ENCODE results near the gene MRPS25. TPM values are rescaled to one million over a fixed set of nuclear protein-coding genes. Genes with fewer than 3 reads are reported as not detected.

The MRPS25 gene
- total and polyA plus RNA-seq, 2 donors (not counting 3 experiments of a cell fraction or from before 2014, with no cell fraction given) = 32.5 to 68.7 TPM

DNA sequence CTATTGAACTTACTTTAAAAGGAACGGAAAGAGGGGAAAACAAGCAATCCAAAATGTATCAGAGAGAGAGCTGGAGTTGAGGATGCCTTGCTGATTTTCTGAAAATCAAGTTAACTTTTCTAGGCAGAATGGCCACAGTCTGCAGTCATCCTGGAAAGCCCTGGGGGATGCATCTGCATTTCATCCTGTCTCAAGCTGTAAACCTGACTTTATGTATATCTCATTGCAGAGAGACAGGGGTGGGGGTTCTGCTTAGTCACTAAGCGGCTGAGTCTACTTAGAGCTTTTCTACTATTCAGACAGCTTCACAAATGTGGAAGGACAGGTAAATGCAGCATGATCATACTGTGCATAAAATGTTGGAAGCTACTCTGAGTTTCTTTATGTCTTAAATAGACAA lies 41.4 kb downstream of the MRPS25 start:
- Histone ChIP-seq H3K9ac (replicated peaks; ENCODE audit: extremely low read depth, insufficient read depth, low read length) (no peak overlapping the region), H3K4me3 (replicated peaks in 1 of 3; ENCODE audit: insufficient read depth in 1 of 3, low read depth in 1 of 3, low read length in 3 of 3) (no peak overlapping the region), H3K36me3 (ENCODE audit: control insufficient read depth in 2 of 2, extremely low read depth in 1 of 2, insufficient read depth in 2 of 2, low read length in 2 of 2) (peaks cover 28 to 37% of the 10 kb centered on the region in 2 experiments), H4K20me1 (replicated peaks; ENCODE audit: control insufficient read depth, extremely low read depth, insufficient read depth, low read length) (no peaks in the 10 kb centered on the region), H3K9me3 (replicated peaks; ENCODE audit: control insufficient read depth, insufficient read depth, low read length) (no peaks in the 10 kb centered on the region), H3K9me1 (replicated peaks; ENCODE audit: control insufficient read depth, extremely low read depth, insufficient read depth, low read length) (no peaks in the 10 kb centered on the region), H2AFZ (ENCODE audit: low read depth, low read length) (no peak overlapping the region), H3K27ac (ENCODE audit: insufficient read depth, low read depth, low read length) (no peak overlapping the region), H3K4me1 (ENCODE audit: control insufficient read depth, extremely low read depth, insufficient read depth, low read length) (no peaks in the 10 kb centered on the region), H3K79me2 (ENCODE audit: control insufficient read depth, insufficient read depth, low read length) (no peaks in the 10 kb centered on the region), H3K4me2 (ENCODE audit: insufficient read depth, low read length) (no peak overlapping the region), H3K27me3 (ENCODE audit: control insufficient read depth in 2 of 2, insufficient read depth in 2 of 2, low read length in 2 of 2) (no peaks in the 10 kb centered on the region)
- intact Hi-C loops (cut with micrococcal nuclease) (no loop called here), dilution Hi-C loops (cut with MboI; ENCODE audit: extremely low pct_ligation_motif_present, low sequenced_read_pairs) (no loop called here)
- no peak for FAIRE-seq
- CTCF ChIA-PET = interaction anchor here (1.2 kb wide), 1 partner anchor 9 kb away, joined by 3 read pairs; no protein-coding TSS in a partner anchor
- BruUV-seq (replicated peaks) = no TSS peak
- TF ChIP-seq EZH2 (IDR thresholded peaks at IDR 0.05; ENCODE audit: borderline replicate concordance, low read depth, low read length, severe bottlenecking) = no peak
- no peak for TF ChIP-seq GATA2 (IDR thresholded peaks at IDR 0.05; ENCODE audit: insufficient read depth, insufficient read length, low read depth, low read length)
- TF ChIP-seq POLR2A (IDR thresholded peaks at IDR 0.05; ENCODE audit: low read depth, low read length) = no peak
- TF ChIP-seq JUN (IDR thresholded peaks at IDR 0.05; ENCODE audit: borderline replicate concordance, insufficient read depth, insufficient read length, low read depth) = no peak
- no peak for TF ChIP-seq POLR2AphosphoS5 (IDR thresholded peaks at IDR 0.05; ENCODE audit: insufficient read depth, low read depth, low read length)
- no peak for TF ChIP-seq MYC (IDR thresholded peaks at IDR 0.05; ENCODE audit: low read depth, low read length)
- no peak for TF ChIP-seq MAX (IDR thresholded peaks at IDR 0.05; ENCODE audit: insufficient read depth, insufficient read length)
- no peak for DNase-seq (ENCODE audit: low read depth, low spot score)
- POLR2A ChIA-PET = no interaction called here

DNA sequence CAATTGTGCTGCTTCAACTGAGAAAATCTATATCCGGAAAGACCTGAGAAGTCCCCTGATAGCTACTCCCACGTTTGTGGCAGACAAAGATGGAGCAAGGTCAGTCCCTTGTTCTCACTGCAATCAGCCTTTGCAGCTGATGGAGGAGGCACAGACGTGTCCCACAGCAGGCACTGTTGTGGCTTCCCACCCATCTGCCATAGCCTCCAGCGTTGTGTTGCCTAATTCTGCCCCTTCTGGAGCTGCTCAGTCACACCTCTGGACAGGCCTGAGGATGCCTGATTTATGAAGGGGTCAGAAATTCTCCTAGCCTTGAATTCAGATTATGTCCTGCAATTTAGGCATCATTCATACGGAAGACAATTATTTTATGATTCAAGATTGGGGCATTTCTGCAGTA lies 41.9 kb downstream of the MRPS25 start:
- no TSS peak for BruUV-seq (replicated peaks)

More for the DNA sequence above, 41.9 kb downstream of the MRPS25 start:
- no peaks in the 10 kb centered on the region for H3K79me2 ChIP-seq (ENCODE audit: control insufficient read depth, insufficient read depth, low read length)
- no peaks in the 10 kb centered on the region for H3K9me1 ChIP-seq (replicated peaks; ENCODE audit: control insufficient read depth, extremely low read depth, insufficient read depth, low read length)
- H3K4me1 ChIP-seq (ENCODE audit: control insufficient read depth, extremely low read depth, insufficient read depth, low read length) = no peaks in the 10 kb centered on the region
- H2AFZ ChIP-seq (ENCODE audit: low read depth, low read length) = no peak overlapping the region
- H3K27ac ChIP-seq (ENCODE audit: insufficient read depth, low read depth, low read length) = no peak overlapping the region
- dilution Hi-C loops (cut with MboI; ENCODE audit: extremely low pct_ligation_motif_present, low sequenced_read_pairs) (no loop called here), intact Hi-C loops (cut with micrococcal nuclease) (no loop called here)
- FAIRE-seq = no peak
- H3K9ac ChIP-seq (replicated peaks; ENCODE audit: extremely low read depth, insufficient read depth, low read length) = no peak overlapping the region
- CTCF ChIA-PET = interaction anchor here (1.2 kb wide), 1 partner anchor 8 kb away, joined by 3 read pairs; no protein-coding TSS in a partner anchor
- TF ChIP-seq CTCF (IDR thresholded peaks at IDR 0.05; ENCODE audit: extremely low read depth in 1 of 2, insufficient read depth in 1 of 2, low read depth in 1 of 2, low read length in 2 of 2) (no peak), JUN (IDR thresholded peaks at IDR 0.05; ENCODE audit: borderline replicate concordance, insufficient read depth, insufficient read length, low read depth) (no peak), FOS (IDR thresholded peaks at IDR 0.05; ENCODE audit: borderline replicate concordance, insufficient read depth, low read length) (no peak), POLR2A (IDR thresholded peaks at IDR 0.05; ENCODE audit: low read depth, low read length) (no peak), EZH2 (IDR thresholded peaks at IDR 0.05; ENCODE audit: borderline replicate concordance, low read depth, low read length, severe bottlenecking) (no peak), MYC (IDR thresholded peaks at IDR 0.05; ENCODE audit: low read depth, low read length) (no peak), POLR2AphosphoS5 (IDR thresholded peaks at IDR 0.05; ENCODE audit: insufficient read depth, low read depth, low read length) (no peak), GATA2 (IDR thresholded peaks at IDR 0.05; ENCODE audit: insufficient read depth, insufficient read length, low read depth, low read length) (no peak), MAX (IDR thresholded peaks at IDR 0.05; ENCODE audit: insufficient read depth, insufficient read length) (no peak)
- no peaks in the 10 kb centered on the region for H4K20me1 ChIP-seq (replicated peaks; ENCODE audit: control insufficient read depth, extremely low read depth, insufficient read depth, low read length)
- H3K4me2 ChIP-seq (ENCODE audit: insufficient read depth, low read length) = no peak overlapping the region
- POLR2A ChIA-PET = no interaction called here
- no peaks in the 10 kb centered on the region for H3K27me3 ChIP-seq (ENCODE audit: control insufficient read depth in 2 of 2, insufficient read depth in 2 of 2, low read length in 2 of 2)
- no peak for DNase-seq (ENCODE audit: low read depth, low spot score)
- no peak overlapping the region for H3K4me3 ChIP-seq (replicated peaks in 1 of 3; ENCODE audit: insufficient read depth in 1 of 3, low read depth in 1 of 3, low read length in 3 of 3)
- H3K9me3 ChIP-seq (replicated peaks; ENCODE audit: control insufficient read depth, insufficient read depth, low read length) = no peaks in the 10 kb centered on the region
- peaks cover 28 to 37% of the 10 kb centered on the region in 2 experiments for H3K36me3 ChIP-seq (ENCODE audit: control insufficient read depth in 2 of 2, extremely low read depth in 1 of 2, insufficient read depth in 2 of 2, low read length in 2 of 2)

Measured in endothelial cell of umbilical vein (primary cell).